ENCODE data around the gene SLC6A13.

- TF ChIP-seq CTCF (IDR thresholded peaks at IDR 0.05) (no peak), POLR2A (IDR thresholded peaks at IDR 0.05) (no peak)
Measured at GRCh38 chr12:186006-186625, 76.5 kb downstream of the SLC6A13 start.
